ENCODE results near the gene PLSCR4.
"Not testable (repeated sequence)": the region's sequence is repeated elsewhere in the genome, so short reads cannot be mapped to it uniquely, and the experiment has no call there.

PLSCR4 gene

GRCh38 chr3:146243559-146243958 is 7.3 kb downstream of the PLSCR4 start:
- TF ChIP-seq CTCF (conservative IDR thresholded peaks at IDR 0.05; ENCODE audit: low read depth, low read length), result no peak
- no peak for DNase-seq (ENCODE audit: low read depth)
- H3K4me3 ChIP-seq (ENCODE audit: low read length), result no peak overlapping the region

- TF ChIP-seq CTCF (conservative IDR thresholded peaks at IDR 0.05; ENCODE audit: low read depth, low read length), result no peak
- DNase-seq (ENCODE audit: low read depth), result no peak
- no peak overlapping the region for H3K4me3 ChIP-seq (ENCODE audit: low read length)
These were observed 9.2 kb downstream of the PLSCR4 start for GRCh38 chr3:146241523-146242240.

- no peak for TF ChIP-seq CTCF (conservative IDR thresholded peaks at IDR 0.05; ENCODE audit: low read depth, low read length)
- no peak overlapping the region for H3K4me3 ChIP-seq (ENCODE audit: low read length)
- no peak for DNase-seq (ENCODE audit: low read depth)
These were observed 17.4 kb downstream of the PLSCR4 start for GRCh38 chr3:146233487-146233886.

- no peak overlapping the region for H3K4me3 ChIP-seq (ENCODE audit: low read length)
- no peak for DNase-seq (ENCODE audit: low read depth)
- TF ChIP-seq CTCF (conservative IDR thresholded peaks at IDR 0.05; ENCODE audit: low read depth, low read length), result no peak
These were observed 23.4 kb downstream of the PLSCR4 start for GRCh38 chr3:146227486-146227885.

- no peak for TF ChIP-seq CTCF (conservative IDR thresholded peaks at IDR 0.05; ENCODE audit: low read depth, low read length)
- no peak overlapping the region for H3K4me3 ChIP-seq (ENCODE audit: low read length)
- no peak for DNase-seq (ENCODE audit: low read depth)
These were observed 24.0 kb downstream of the PLSCR4 start for GRCh38 chr3:146226881-146227280.

GRCh38 chr3:146225458-146225857 is 25.4 kb downstream of the PLSCR4 start:
- DNase-seq (ENCODE audit: low read depth); H3K4me3 ChIP-seq (ENCODE audit: low read length): not testable (repeated sequence)

GRCh38 chr3:146223401-146224373 is 27.2 kb downstream of the PLSCR4 start:
- no peak overlapping the region for H3K4me3 ChIP-seq (ENCODE audit: low read length)
- no peak for TF ChIP-seq CTCF (conservative IDR thresholded peaks at IDR 0.05; ENCODE audit: low read depth, low read length)
- no peak for DNase-seq (ENCODE audit: low read depth)
